ENCODE measurements around the gene PGLYRP3.

DNA sequence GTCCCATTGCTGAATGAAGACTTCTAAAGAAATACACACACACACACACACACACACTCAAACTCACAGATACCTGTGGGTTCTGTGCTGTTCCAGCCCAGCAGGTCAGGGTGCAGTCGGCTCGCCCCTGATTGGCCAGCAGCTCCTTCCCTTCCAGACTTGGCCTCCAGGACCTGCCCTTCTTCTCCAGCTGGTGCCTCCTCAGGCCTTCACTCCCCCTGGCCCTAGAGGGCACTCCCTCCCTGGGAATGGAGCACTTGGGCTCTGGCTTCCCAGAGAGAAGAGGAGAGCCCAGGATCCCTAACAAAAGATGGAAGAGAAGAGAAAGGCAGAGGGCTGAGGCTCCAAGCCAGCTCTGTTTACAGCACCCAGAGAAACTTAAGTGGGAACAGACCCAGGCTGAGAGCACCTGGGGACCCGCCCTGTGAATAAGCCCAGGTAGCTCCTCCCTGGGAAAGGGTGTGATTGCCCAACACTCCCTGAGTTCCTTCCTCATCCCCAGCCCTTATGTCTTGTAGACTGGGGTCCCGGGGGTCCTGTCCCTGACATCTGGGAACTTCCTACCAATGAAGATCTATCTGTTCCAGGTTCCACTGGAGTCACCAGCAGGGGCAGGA is at the start of gene PGLYRP3:
- TF ChIP-seq, protein P1, sequence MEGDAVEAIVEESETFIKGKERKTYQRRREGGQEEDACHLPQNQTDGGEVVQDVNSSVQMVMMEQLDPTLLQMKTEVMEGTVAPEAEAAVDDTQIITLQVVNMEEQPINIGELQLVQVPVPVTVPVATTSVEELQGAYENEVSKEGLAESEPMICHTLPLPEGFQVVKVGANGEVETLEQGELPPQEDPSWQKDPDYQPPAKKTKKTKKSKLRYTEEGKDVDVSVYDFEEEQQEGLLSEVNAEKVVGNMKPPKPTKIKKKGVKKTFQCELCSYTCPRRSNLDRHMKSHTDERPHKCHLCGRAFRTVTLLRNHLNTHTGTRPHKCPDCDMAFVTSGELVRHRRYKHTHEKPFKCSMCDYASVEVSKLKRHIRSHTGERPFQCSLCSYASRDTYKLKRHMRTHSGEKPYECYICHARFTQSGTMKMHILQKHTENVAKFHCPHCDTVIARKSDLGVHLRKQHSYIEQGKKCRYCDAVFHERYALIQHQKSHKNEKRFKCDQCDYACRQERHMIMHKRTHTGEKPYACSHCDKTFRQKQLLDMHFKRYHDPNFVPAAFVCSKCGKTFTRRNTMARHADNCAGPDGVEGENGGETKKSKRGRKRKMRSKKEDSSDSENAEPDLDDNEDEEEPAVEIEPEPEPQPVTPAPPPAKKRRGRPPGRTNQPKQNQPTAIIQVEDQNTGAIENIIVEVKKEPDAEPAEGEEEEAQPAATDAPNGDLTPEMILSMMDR (IDR thresholded peaks at IDR 0.05), result no peak
- no peak for TF ChIP-seq POLR2A (IDR thresholded peaks at IDR 0.05)
